HepG2 (cell line): ENCODE measurements around the gene RHD. TPM values are rescaled to one million over a fixed set of nuclear protein-coding genes. Genes with fewer than 3 reads are reported as not detected.

ENCODE experiments used
- KAT7 ChIP-seq: IDR thresholded peaks from 2 replicates; pipeline ENCODE4 v1.6.1; 2018; ENCODE audit warnings: borderline replicate concordance, missing compliant biosample characterization
- NBN ChIP-seq: fragments of 450-650 bp; conservative IDR thresholded peaks from 2 replicates; pipeline ENCODE4 v1.6.1; 2017
- PHF20 ChIP-seq: sonication (generic); formaldehyde crosslinking; IDR thresholded peaks from 2 replicates; pipeline ENCODE4 v1.5.0; 2020; ENCODE audit warnings: mild to moderate bottlenecking, missing genetic modification reagents
- REPIN1 ChIP-seq: sonication (generic); formaldehyde crosslinking; IDR thresholded peaks from 2 replicates; pipeline ENCODE4 v1.8.0; 2022; ENCODE audit warnings: missing genetic modification reagents, low read depth, mild to moderate bottlenecking, borderline replicate concordance
- SYNCRIP ChIP-seq: fragments of 200-400 bp; formaldehyde crosslinking; IDR thresholded peaks from 2 replicates; pipeline ENCODE4 v1.6.1; 2018; ENCODE audit warnings: mild to moderate bottlenecking, low read depth, low read length; ENCODE audit not compliant: insufficient read depth
- ZC3H13 ChIP-seq: sonication (generic); formaldehyde crosslinking; IDR thresholded peaks from 2 replicates; pipeline ENCODE4 v1.8.1; 2023; ENCODE audit warnings: mild to moderate bottlenecking, missing genetic modification reagents, moderate library complexity
- ZNF354B ChIP-seq: sonication (generic); formaldehyde crosslinking; IDR thresholded peaks from 2 replicates; pipeline ENCODE4 v1.8.0; 2022; ENCODE audit warnings: mild to moderate bottlenecking, missing genetic modification reagents
- ZNF460 ChIP-seq: sonication (generic); formaldehyde crosslinking; IDR thresholded peaks from 2 replicates; pipeline ENCODE4 v1.5.1; 2020; ENCODE audit warnings: missing genetic modification reagents, mild to moderate bottlenecking, borderline replicate concordance
- polyA plus RNA-seq, 8 experiments: library from polyadenylated mRNA; depleted of rRNA in 3 of 8; stranded (reverse) in 7 of 8; unstranded in 1 of 8; fragments of >200 nt; fragmentation: Illumina TruSeq in 4 of 8; extraction: Trizol in 4 of 8; gene quantifications; 2 replicates each; pipeline versions ENCODE4 v1.2.1 to v1.2.3, GENCODE V29; 2011 to 2016; ENCODE audit warnings: low read depth in 4 of 8, missing spikeins in 1 of 8, mixed read lengths in 1 of 8; ENCODE audit not compliant: insufficient read depth in 1 of 8
- total RNA-seq, 5 experiments: library from RNA; depleted of rRNA; stranded (reverse); fragments of >200 nt; fragmentation: Illumina TruSeq; extraction: Trizol; gene quantifications; 2 replicates each; pipeline ENCODE4 v1.2.3, GENCODE V29; 2016; ENCODE audit warnings: low read depth in 1 of 5
- TF ChIP-seq, protein P1 (sequence below): sonication (generic); formaldehyde crosslinking; IDR thresholded peaks from 2 replicates; pipeline ENCODE4 v1.4.0; 2020; ENCODE audit warnings: missing genetic modification reagents, borderline replicate concordance
- TF ChIP-seq, protein P2 (sequence below): sonication (generic); formaldehyde crosslinking; IDR thresholded peaks from 2 replicates; pipeline ENCODE4 v1.5.1; 2020; ENCODE audit warnings: mild to moderate bottlenecking, moderate library complexity, missing genetic modification reagents
- TF ChIP-seq, protein P3 (sequence below): sonication (generic); formaldehyde crosslinking; IDR thresholded peaks from 2 replicates; pipeline ENCODE4 v1.4.0; 2020; ENCODE audit warnings: missing genetic modification reagents
- TF ChIP-seq, protein P4 (sequence below): sonication (generic); formaldehyde crosslinking; IDR thresholded peaks from 2 replicates; pipeline ENCODE4 v1.4.0; 2020; ENCODE audit warnings: missing genetic modification reagents
- TF ChIP-seq, protein P5 (sequence below): sonication (generic); formaldehyde crosslinking; IDR thresholded peaks from 2 replicates; pipeline ENCODE4 v1.8.0; 2022; ENCODE audit warnings: mild to moderate bottlenecking, missing genetic modification reagents; ENCODE audit not compliant: insufficient replicate concordance

Gene RHD
- total and polyA plus RNA-seq, 2 of the 13 experiments (the other 11 are each of a cell fraction or from before 2014, with no cell fraction given), result not detected

DNA sequence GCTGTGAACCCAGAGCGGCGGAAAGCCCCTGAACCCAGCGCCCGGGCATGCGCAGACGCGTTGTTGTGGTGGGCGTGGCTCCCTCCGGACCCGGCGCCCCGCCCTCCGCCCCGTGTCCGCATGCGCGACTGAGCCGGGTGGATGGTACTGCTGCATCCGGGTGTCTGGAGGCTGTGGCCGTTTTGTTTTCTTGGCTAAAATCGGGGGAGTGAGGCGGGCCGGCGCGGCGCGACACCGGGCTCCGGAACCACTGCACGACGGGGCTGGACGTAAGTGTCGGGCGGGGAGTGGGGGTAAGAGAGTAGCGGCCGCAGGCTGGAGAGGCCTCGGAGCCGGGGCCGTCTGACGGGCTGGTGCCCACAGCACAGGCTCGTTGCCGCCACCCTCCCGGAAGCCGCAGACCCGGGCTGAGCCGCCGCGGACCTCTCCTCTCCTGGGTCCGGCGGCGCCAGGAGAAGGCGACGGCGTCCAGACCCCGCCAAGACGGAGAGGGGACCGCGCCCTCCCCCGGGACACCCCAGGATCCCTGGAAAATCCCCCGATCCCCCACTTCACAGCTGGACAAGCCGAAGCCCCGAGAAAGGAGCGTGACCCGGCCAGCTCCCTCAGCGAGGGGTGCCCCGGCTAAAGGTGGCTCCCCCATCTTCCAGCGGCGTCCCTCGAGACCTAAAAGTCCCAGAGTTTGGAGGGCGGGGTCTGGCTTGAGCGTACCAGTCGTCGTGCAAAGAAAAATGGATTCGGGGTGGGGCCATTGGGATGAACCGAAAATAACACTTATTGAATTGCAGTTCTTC is 66.1 kb downstream of the RHD start, which contains the start of gene TMEM50A (continued):
- TF ChIP-seq, protein P1, sequence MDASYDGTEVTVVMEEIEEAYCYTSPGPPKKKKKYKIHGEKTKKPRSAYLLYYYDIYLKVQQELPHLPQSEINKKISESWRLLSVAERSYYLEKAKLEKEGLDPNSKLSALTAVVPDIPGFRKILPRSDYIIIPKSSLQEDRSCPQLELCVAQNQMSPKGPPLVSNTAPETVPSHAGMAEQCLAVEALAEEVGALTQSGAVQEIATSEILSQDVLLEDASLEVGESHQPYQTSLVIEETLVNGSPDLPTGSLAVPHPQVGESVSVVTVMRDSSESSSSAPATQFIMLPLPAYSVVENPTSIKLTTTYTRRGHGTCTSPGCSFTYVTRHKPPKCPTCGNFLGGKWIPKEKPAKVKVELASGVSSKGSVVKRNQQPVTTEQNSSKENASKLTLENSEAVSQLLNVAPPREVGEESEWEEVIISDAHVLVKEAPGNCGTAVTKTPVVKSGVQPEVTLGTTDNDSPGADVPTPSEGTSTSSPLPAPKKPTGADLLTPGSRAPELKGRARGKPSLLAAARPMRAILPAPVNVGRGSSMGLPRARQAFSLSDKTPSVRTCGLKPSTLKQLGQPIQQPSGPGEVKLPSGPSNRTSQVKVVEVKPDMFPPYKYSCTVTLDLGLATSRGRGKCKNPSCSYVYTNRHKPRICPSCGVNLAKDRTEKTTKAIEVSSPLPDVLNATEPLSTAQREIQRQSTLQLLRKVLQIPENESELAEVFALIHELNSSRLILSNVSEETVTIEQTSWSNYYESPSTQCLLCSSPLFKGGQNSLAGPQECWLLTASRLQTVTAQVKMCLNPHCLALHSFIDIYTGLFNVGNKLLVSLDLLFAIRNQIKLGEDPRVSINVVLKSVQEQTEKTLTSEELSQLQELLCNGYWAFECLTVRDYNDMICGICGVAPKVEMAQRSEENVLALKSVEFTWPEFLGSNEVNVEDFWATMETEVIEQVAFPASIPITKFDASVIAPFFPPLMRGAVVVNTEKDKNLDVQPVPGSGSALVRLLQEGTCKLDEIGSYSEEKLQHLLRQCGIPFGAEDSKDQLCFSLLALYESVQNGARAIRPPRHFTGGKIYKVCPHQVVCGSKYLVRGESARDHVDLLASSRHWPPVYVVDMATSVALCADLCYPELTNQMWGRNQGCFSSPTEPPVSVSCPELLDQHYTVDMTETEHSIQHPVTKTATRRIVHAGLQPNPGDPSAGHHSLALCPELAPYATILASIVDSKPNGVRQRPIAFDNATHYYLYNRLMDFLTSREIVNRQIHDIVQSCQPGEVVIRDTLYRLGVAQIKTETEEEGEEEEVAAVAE, result no peak
- TF ChIP-seq SYNCRIP (no peak), PHF20 (CRISPR knock-in tag) (peak; percentile 78), ZNF460 (no peak), NBN (no peak), ZC3H13 (CRISPR knock-in tag) (peak; percentile 42; the same call in 1 of the 2 replicates), REPIN1 (no peak), KAT7 (peak; percentile 52; the same call in 1 of the 2 replicates), ZNF354B (CRISPR knock-in tag) (no peak)
- TF ChIP-seq, protein P2, sequence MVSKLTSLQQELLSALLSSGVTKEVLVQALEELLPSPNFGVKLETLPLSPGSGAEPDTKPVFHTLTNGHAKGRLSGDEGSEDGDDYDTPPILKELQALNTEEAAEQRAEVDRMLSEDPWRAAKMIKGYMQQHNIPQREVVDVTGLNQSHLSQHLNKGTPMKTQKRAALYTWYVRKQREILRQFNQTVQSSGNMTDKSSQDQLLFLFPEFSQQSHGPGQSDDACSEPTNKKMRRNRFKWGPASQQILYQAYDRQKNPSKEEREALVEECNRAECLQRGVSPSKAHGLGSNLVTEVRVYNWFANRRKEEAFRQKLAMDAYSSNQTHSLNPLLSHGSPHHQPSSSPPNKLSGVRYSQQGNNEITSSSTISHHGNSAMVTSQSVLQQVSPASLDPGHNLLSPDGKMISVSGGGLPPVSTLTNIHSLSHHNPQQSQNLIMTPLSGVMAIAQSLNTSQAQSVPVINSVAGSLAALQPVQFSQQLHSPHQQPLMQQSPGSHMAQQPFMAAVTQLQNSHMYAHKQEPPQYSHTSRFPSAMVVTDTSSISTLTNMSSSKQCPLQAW, result peak; percentile 40; the same call in 1 of the 2 replicates
- TF ChIP-seq, protein P3, sequence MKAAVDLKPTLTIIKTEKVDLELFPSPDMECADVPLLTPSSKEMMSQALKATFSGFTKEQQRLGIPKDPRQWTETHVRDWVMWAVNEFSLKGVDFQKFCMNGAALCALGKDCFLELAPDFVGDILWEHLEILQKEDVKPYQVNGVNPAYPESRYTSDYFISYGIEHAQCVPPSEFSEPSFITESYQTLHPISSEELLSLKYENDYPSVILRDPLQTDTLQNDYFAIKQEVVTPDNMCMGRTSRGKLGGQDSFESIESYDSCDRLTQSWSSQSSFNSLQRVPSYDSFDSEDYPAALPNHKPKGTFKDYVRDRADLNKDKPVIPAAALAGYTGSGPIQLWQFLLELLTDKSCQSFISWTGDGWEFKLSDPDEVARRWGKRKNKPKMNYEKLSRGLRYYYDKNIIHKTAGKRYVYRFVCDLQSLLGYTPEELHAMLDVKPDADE, result no peak
- TF ChIP-seq, protein P4, sequence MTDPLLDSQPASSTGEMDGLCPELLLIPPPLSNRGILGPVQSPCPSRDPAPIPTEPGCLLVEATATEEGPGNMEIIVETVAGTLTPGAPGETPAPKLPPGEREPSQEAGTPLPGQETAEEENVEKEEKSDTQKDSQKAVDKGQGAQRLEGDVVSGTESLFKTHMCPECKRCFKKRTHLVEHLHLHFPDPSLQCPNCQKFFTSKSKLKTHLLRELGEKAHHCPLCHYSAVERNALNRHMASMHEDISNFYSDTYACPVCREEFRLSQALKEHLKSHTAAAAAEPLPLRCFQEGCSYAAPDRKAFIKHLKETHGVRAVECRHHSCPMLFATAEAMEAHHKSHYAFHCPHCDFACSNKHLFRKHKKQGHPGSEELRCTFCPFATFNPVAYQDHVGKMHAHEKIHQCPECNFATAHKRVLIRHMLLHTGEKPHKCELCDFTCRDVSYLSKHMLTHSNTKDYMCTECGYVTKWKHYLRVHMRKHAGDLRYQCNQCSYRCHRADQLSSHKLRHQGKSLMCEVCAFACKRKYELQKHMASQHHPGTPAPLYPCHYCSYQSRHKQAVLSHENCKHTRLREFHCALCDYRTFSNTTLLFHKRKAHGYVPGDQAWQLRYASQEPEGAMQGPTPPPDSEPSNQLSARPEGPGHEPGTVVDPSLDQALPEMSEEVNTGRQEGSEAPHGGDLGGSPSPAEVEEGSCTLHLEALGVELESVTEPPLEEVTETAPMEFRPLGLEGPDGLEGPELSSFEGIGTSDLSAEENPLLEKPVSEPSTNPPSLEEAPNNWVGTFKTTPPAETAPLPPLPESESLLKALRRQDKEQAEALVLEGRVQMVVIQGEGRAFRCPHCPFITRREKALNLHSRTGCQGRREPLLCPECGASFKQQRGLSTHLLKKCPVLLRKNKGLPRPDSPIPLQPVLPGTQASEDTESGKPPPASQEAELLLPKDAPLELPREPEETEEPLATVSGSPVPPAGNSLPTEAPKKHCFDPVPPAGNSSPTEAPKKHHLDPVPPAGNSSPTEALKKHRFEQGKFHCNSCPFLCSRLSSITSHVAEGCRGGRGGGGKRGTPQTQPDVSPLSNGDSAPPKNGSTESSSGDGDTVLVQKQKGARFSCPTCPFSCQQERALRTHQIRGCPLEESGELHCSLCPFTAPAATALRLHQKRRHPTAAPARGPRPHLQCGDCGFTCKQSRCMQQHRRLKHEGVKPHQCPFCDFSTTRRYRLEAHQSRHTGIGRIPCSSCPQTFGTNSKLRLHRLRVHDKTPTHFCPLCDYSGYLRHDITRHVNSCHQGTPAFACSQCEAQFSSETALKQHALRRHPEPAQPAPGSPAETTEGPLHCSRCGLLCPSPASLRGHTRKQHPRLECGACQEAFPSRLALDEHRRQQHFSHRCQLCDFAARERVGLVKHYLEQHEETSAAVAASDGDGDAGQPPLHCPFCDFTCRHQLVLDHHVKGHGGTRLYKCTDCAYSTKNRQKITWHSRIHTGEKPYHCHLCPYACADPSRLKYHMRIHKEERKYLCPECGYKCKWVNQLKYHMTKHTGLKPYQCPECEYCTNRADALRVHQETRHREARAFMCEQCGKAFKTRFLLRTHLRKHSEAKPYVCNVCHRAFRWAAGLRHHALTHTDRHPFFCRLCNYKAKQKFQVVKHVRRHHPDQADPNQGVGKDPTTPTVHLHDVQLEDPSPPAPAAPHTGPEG, result peak; percentile 84; the same call in 1 of the 2 replicates
- TF ChIP-seq, protein P5, sequence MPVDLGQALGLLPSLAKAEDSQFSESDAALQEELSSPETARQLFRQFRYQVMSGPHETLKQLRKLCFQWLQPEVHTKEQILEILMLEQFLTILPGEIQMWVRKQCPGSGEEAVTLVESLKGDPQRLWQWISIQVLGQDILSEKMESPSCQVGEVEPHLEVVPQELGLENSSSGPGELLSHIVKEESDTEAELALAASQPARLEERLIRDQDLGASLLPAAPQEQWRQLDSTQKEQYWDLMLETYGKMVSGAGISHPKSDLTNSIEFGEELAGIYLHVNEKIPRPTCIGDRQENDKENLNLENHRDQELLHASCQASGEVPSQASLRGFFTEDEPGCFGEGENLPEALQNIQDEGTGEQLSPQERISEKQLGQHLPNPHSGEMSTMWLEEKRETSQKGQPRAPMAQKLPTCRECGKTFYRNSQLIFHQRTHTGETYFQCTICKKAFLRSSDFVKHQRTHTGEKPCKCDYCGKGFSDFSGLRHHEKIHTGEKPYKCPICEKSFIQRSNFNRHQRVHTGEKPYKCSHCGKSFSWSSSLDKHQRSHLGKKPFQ (CRISPR knock-in tag), result no peak
